Chondrocyte (in vitro differentiated cells): ENCODE measurements around the gene ABHD13. TPM values are rescaled to one million over a fixed set of nuclear protein-coding genes. Genes with fewer than 3 reads are reported as not detected.

ENCODE experiments used
- DNase-seq: peaks from one replicate; pipeline ENCODE4 v3.0.0; 2021; ENCODE audit warnings: mixed read lengths, low spot score
- H3K27ac Mint-ChIP-seq: one replicate; pipeline ENCODE4 v1.8.0; 2021; ENCODE audit warnings: mild to moderate bottlenecking, moderate library complexity, mixed read lengths; ENCODE audit not compliant: unreplicated experiment
- H3K27me3 Mint-ChIP-seq: 2 replicates; pipeline ENCODE4 v1.8.0; 2021; ENCODE audit warnings: low read depth, mixed read lengths
- H3K36me3 Mint-ChIP-seq: 2 replicates; pipeline ENCODE4 v1.8.0; 2021; ENCODE audit warnings: low read depth, mixed read lengths
- H3K4me1 Mint-ChIP-seq: 2 replicates; pipeline ENCODE4 v1.8.0; 2021; ENCODE audit warnings: low read depth, mild to moderate bottlenecking, mixed read lengths
- H3K4me3 Mint-ChIP-seq: one replicate; pipeline ENCODE4 v1.8.0; 2021; ENCODE audit warnings: mild to moderate bottlenecking, moderate library complexity, mixed read lengths; ENCODE audit not compliant: unreplicated experiment
- H3K9me3 Mint-ChIP-seq: 2 replicates; pipeline ENCODE4 v1.8.0; 2021; ENCODE audit warnings: low read depth, mixed read lengths
- total RNA-seq: library from RNA; stranded (reverse); gene quantifications from 3 replicates; pipeline ENCODE4 v1.2.1, GENCODE V29; 2021
- TF ChIP-seq, protein P1 (sequence below): fragments of 200-600 bp; sonication (generic); IDR thresholded peaks from 2 replicates; pipeline ENCODE4 v1.5.0; 2021; ENCODE audit warnings: antibody characterized with exemption, mild to moderate bottlenecking, moderate library complexity

The ABHD13 gene
- total RNA-seq, 1 donor from 2014 or later: 7.1 TPM

DNA sequence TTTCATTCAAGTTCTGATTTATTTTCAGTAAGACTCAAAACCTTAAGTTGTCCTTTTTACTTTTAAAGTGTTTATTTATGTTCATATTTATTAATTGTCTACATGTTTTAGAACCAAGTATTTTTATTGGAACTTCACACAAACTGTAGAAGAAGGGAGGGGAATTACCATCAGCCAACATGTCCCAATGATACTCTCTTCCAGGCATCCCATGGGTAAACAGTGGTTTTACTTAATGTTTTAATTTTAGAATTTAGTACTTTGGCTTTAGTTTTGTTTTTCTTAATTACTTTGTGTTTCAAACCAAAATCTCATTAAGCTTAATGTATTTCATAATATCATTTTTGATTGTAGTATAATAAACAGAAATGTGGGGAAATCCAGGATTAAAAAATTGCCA, 56.5 kb downstream of the ABHD13 start:
- TF ChIP-seq, protein P1, sequence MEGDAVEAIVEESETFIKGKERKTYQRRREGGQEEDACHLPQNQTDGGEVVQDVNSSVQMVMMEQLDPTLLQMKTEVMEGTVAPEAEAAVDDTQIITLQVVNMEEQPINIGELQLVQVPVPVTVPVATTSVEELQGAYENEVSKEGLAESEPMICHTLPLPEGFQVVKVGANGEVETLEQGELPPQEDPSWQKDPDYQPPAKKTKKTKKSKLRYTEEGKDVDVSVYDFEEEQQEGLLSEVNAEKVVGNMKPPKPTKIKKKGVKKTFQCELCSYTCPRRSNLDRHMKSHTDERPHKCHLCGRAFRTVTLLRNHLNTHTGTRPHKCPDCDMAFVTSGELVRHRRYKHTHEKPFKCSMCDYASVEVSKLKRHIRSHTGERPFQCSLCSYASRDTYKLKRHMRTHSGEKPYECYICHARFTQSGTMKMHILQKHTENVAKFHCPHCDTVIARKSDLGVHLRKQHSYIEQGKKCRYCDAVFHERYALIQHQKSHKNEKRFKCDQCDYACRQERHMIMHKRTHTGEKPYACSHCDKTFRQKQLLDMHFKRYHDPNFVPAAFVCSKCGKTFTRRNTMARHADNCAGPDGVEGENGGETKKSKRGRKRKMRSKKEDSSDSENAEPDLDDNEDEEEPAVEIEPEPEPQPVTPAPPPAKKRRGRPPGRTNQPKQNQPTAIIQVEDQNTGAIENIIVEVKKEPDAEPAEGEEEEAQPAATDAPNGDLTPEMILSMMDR: no peak
- H3K27ac Mint-ChIP-seq: no peak overlapping the region
- peaks cover 3% of the 10 kb centered on the region for H3K36me3 Mint-ChIP-seq
- no peaks in the 10 kb centered on the region for H3K27me3 Mint-ChIP-seq
- H3K9me3 Mint-ChIP-seq: peaks cover 3% of the 10 kb centered on the region
- H3K4me1 Mint-ChIP-seq: peaks cover 18% of the 10 kb centered on the region
- H3K4me3 Mint-ChIP-seq: no peak overlapping the region
- DNase-seq: no peak

DNA sequence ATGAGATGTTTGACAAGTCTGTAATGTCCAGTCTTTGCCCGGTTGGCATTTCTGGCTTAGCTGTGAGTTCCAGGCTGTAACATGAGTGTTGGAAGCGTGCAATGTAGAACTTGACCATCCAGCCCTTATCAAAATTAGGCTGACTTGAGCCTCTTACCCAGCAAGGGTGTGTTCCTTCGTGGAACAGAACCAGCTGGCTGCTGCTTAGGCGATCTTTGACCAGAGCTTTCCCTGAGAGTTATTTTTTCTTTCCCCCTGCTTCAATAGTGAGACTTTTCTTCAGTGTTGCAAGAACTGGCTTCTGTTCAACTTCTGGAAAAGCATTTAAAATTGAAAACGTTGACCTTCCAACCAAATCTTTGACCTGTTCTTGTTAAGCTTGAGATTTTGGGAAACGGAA, 57.9 kb downstream of the ABHD13 start:
- Mint-ChIP-seq H3K9me3 (peaks cover 3% of the 10 kb centered on the region), H3K27ac (no peak overlapping the region), H3K36me3 (peaks cover 3% of the 10 kb centered on the region), H3K4me1 (peaks cover 11% of the 10 kb centered on the region), H3K27me3 (no peaks in the 10 kb centered on the region), H3K4me3 (no peak overlapping the region)
- DNase-seq: no peak
- TF ChIP-seq, protein P1: no peak

DNA sequence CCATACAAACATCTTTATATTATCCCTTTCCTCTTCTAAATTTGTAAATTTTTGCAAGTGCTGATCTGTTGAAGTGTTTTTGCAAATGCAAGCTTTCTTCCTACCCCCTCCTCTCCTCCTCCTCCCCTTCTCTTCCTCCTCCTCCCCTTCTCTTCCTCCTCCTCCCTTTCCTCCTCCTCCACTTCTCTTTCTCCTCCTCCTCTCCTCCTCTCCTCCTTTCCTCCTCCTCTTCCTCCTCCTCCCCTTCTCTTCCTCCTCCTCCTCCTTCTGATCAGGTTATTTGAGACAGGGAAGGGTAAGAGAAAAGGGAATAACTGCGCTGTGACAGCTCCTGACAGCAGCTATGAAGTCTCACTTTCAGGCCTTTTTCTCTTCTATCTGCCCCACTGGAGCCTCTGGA, 60.3 kb downstream of the ABHD13 start:
- DNase-seq: no peak
- peaks cover 3% of the 10 kb centered on the region for H3K9me3 Mint-ChIP-seq
- peaks cover 3% of the 10 kb centered on the region for H3K36me3 Mint-ChIP-seq
- H3K4me3 Mint-ChIP-seq: no peak overlapping the region
- TF ChIP-seq, protein P1: no peak
- H3K27ac Mint-ChIP-seq: no peak overlapping the region
- peaks cover 5% of the 10 kb centered on the region for H3K4me1 Mint-ChIP-seq
- no peaks in the 10 kb centered on the region for H3K27me3 Mint-ChIP-seq

DNA sequence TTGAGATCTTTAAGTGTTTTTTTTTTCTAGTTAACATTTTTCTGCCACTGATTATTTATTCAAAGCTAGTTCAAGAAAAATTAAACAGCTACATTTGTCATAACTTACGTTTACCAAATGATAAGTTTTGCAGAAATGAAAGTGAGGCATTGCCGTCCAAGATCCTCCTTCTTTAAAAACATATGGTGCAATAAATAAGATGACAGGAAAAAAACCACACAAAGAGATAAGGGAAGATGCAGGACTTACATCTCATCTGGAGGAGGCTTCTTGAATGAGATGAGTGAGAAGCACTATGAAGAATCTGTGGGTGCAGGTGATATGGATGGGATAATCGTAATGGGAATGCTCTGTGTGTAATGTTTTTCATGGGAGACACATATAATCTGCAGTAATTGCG, 63.7 kb downstream of the ABHD13 start:
- Mint-ChIP-seq H3K4me1 (no peaks in the 10 kb centered on the region), H3K27me3 (no peaks in the 10 kb centered on the region), H3K27ac (no peak overlapping the region), H3K9me3 (peaks cover 3% of the 10 kb centered on the region), H3K36me3 (peaks cover 3% of the 10 kb centered on the region), H3K4me3 (no peak overlapping the region)
- DNase-seq: no peak
- TF ChIP-seq, protein P1: no peak

DNA sequence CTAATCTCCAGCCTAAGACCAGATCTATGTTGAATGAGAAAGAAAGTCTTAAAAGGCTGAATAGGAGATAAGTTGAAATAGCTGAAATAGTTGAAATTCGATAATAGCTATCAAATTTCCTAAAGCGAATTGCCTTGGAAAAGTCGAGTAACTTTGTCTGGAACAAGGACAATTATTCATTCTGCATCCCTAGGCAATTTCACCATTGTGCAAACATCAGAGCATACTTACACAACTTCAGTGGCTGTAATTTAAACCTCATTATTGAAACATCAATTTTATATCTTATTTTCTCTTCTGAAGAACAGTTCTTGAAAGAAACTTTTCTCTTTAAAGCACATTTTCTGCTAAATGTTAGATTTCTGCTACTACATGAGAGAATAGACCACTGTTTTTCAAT, 64.9 kb downstream of the ABHD13 start:
- Mint-ChIP-seq H3K9me3 (peaks cover 3% of the 10 kb centered on the region), H3K4me3 (no peak overlapping the region), H3K27ac (no peak overlapping the region), H3K36me3 (peaks cover 3% of the 10 kb centered on the region), H3K27me3 (no peaks in the 10 kb centered on the region), H3K4me1 (no peaks in the 10 kb centered on the region)
- TF ChIP-seq, protein P1: no peak
- DNase-seq: no peak

Other genes with a start within 250 kb of the ABHD13 start
- gene LIG4, start 2.9 kb upstream of the ABHD13 start, total RNA-seq: 10.2 to 13.3 TPM (median 10.7 TPM) in 3 replicates
- gene TNFSF13B, start 51.3 kb downstream of the ABHD13 start, total RNA-seq: 1.1 to 1.5 TPM (median 1.3 TPM) in 3 replicates